ENCODE results near the gene POMT2. TPM values are rescaled to one million over a fixed set of nuclear protein-coding genes. Genes with fewer than 3 reads are reported as not detected.
"Not testable (repeated sequence)": the region's sequence is repeated elsewhere in the genome, so short reads cannot be mapped to it uniquely, and the experiment has no call there.

Gene POMT2
- total and polyA plus RNA-seq, 2 donors (not counting 1 experiment from before 2014, with no cell fraction given) = 9.6 to 11.0 TPM

GRCh38 chr14:77322951-77323350 lies 2.3 kb upstream of the POMT2 start:
- H4K20me1 ChIP-seq (ENCODE audit: control insufficient read depth, extremely low read depth, insufficient read depth, low read length) = no peaks in the 10 kb centered on the region
- H3K27me3 ChIP-seq (ENCODE audit: control insufficient read depth, insufficient read depth, low read length) = no peaks in the 10 kb centered on the region
- DNase-seq (ENCODE audit: low read depth in 2 of 2) = no peak
- peaks cover 5% of the 10 kb centered on the region for H3K79me2 ChIP-seq (ENCODE audit: control insufficient read depth, insufficient read depth, low read length)
- no peaks in the 10 kb centered on the region for H3K4me1 ChIP-seq (ENCODE audit: control insufficient read depth, extremely low read depth, insufficient read depth, low read length)
- H3K9ac ChIP-seq (ENCODE audit: insufficient read depth, low read length) = no peak overlapping the region
- no peaks in the 10 kb centered on the region for H3K36me3 ChIP-seq (ENCODE audit: control insufficient read depth, insufficient read depth, low read length)
- H3K4me2 ChIP-seq (ENCODE audit: extremely low read depth, insufficient read depth, low read length) = no peak overlapping the region
- H2AFZ ChIP-seq (ENCODE audit: low read length) = no peak overlapping the region
- H3K9me3 ChIP-seq (ENCODE audit: control insufficient read depth, insufficient read depth, low read depth, low read length) = no peaks in the 10 kb centered on the region
- TF ChIP-seq EZH2 (IDR thresholded peaks at IDR 0.05; ENCODE audit: low read length, missing control alignments) = no peak
- no peak for TF ChIP-seq CTCF (conservative IDR thresholded peaks at IDR 0.05 in 1 of 2, IDR thresholded peaks at IDR 0.05 in 1 of 2; ENCODE audit: low read depth in 1 of 2, low read length in 2 of 2)
- no peak overlapping the region for H3K4me3 ChIP-seq (replicated peaks in 1 of 4; ENCODE audit: control extremely low read depth in 1 of 4, insufficient read depth in 1 of 4, low read depth in 3 of 4, low read length in 4 of 4)
- no peak overlapping the region for H3K27ac ChIP-seq (ENCODE audit: insufficient read depth, low read length)

GRCh38 chr14:77322250-77322902 lies 1.7 kb upstream of the POMT2 start:
- peak overlapping the region; percentile 61 to 99 (median 80) for H3K4me3 ChIP-seq (replicated peaks in 1 of 4; ENCODE audit: control extremely low read depth in 1 of 4, insufficient read depth in 1 of 4, low read depth in 3 of 4, low read length in 4 of 4)
- no peaks in the 10 kb centered on the region for H3K27me3 ChIP-seq (ENCODE audit: control insufficient read depth, insufficient read depth, low read length)
- H3K27ac ChIP-seq (ENCODE audit: insufficient read depth, low read length) = no peak overlapping the region
- no peak for DNase-seq (ENCODE audit: low read depth in 2 of 2)
- peak overlapping the region; percentile 77 for H2AFZ ChIP-seq (ENCODE audit: low read length)
- H4K20me1 ChIP-seq (ENCODE audit: control insufficient read depth, extremely low read depth, insufficient read depth, low read length) = no peaks in the 10 kb centered on the region
- H3K9me3 ChIP-seq (ENCODE audit: control insufficient read depth, insufficient read depth, low read depth, low read length) = no peaks in the 10 kb centered on the region
- TF ChIP-seq EZH2 (IDR thresholded peaks at IDR 0.05; ENCODE audit: low read length, missing control alignments) (no peak), CTCF (conservative IDR thresholded peaks at IDR 0.05 in 1 of 2, IDR thresholded peaks at IDR 0.05 in 1 of 2; ENCODE audit: low read depth in 1 of 2, low read length in 2 of 2) (no peak)
- H3K4me2 ChIP-seq (ENCODE audit: extremely low read depth, insufficient read depth, low read length) = peak overlapping the region; percentile 88
- H3K9ac ChIP-seq (ENCODE audit: insufficient read depth, low read length) = no peak overlapping the region
- H3K36me3 ChIP-seq (ENCODE audit: control insufficient read depth, insufficient read depth, low read length) = no peaks in the 10 kb centered on the region
- no peaks in the 10 kb centered on the region for H3K4me1 ChIP-seq (ENCODE audit: control insufficient read depth, extremely low read depth, insufficient read depth, low read length)
- peaks cover 5% of the 10 kb centered on the region for H3K79me2 ChIP-seq (ENCODE audit: control insufficient read depth, insufficient read depth, low read length)

GRCh38 chr14:77319422-77319821 lies 1.3 kb downstream of the POMT2 start:
- no peak for DNase-seq (ENCODE audit: low read depth in 2 of 2)
- Histone ChIP-seq H3K9me3 (ENCODE audit: control insufficient read depth, insufficient read depth, low read depth, low read length) (no peaks in the 10 kb centered on the region), H3K9ac (ENCODE audit: insufficient read depth, low read length) (no peak overlapping the region)

GRCh38 chr14:77318756-77319155 lies 1.9 kb downstream of the POMT2 start:
- not testable (repeated sequence) for H2AFZ ChIP-seq (ENCODE audit: low read length); H3K4me2 ChIP-seq (ENCODE audit: extremely low read depth, insufficient read depth, low read length); H3K9me3 ChIP-seq (ENCODE audit: control insufficient read depth, insufficient read depth, low read depth, low read length); H3K4me3 ChIP-seq (replicated peaks in 1 of 4; ENCODE audit: control extremely low read depth in 1 of 4, insufficient read depth in 1 of 4, low read depth in 3 of 4, low read length in 4 of 4); H3K9ac ChIP-seq (ENCODE audit: insufficient read depth, low read length); H3K27ac ChIP-seq (ENCODE audit: insufficient read depth, low read length); H3K36me3 ChIP-seq (ENCODE audit: control insufficient read depth, insufficient read depth, low read length); H3K4me1 ChIP-seq (ENCODE audit: control insufficient read depth, extremely low read depth, insufficient read depth, low read length); DNase-seq (ENCODE audit: low read depth in 2 of 2); H3K79me2 ChIP-seq (ENCODE audit: control insufficient read depth, insufficient read depth, low read length); H3K27me3 ChIP-seq (ENCODE audit: control insufficient read depth, insufficient read depth, low read length); H4K20me1 ChIP-seq (ENCODE audit: control insufficient read depth, extremely low read depth, insufficient read depth, low read length)

More at GRCh38 chr14:77319422-77319821, 1.3 kb downstream of the POMT2 start:
- Histone ChIP-seq H3K27me3 (ENCODE audit: control insufficient read depth, insufficient read depth, low read length) (no peaks in the 10 kb centered on the region), H3K36me3 (ENCODE audit: control insufficient read depth, insufficient read depth, low read length) (no peaks in the 10 kb centered on the region), H3K4me3 (replicated peaks in 1 of 4; ENCODE audit: control extremely low read depth in 1 of 4, insufficient read depth in 1 of 4, low read depth in 3 of 4, low read length in 4 of 4) (no peak overlapping the region), H3K79me2 (ENCODE audit: control insufficient read depth, insufficient read depth, low read length) (peaks cover 5% of the 10 kb centered on the region), H3K4me2 (ENCODE audit: extremely low read depth, insufficient read depth, low read length) (no peak overlapping the region), H3K4me1 (ENCODE audit: control insufficient read depth, extremely low read depth, insufficient read depth, low read length) (no peaks in the 10 kb centered on the region), H2AFZ (ENCODE audit: low read length) (no peak overlapping the region), H3K27ac (ENCODE audit: insufficient read depth, low read length) (no peak overlapping the region), H4K20me1 (ENCODE audit: control insufficient read depth, extremely low read depth, insufficient read depth, low read length) (no peaks in the 10 kb centered on the region)
- no peak for TF ChIP-seq CTCF (conservative IDR thresholded peaks at IDR 0.05 in 1 of 2, IDR thresholded peaks at IDR 0.05 in 1 of 2; ENCODE audit: low read depth in 1 of 2, low read length in 2 of 2)
- TF ChIP-seq EZH2 (IDR thresholded peaks at IDR 0.05; ENCODE audit: low read length, missing control alignments) = no peak
